SK-N-SH (cell line): Measurements from ENCODE around the gene NGF. TPM values are rescaled to one million over a fixed set of nuclear protein-coding genes. Genes with fewer than 3 reads are reported as not detected.

Experiments used
- CTCF ChIA-PET: fragments of 300-600, 350-600 bp; formaldehyde crosslinking; extraction: SDS; loops from one replicate; lab custom pipeline; 2021; lab: Yijun Ruan, JAX
- POLR2A ChIA-PET: fragments of 350-600 bp; sonication (Branson Sonifier 250); formaldehyde crosslinking; extraction: SDS; loops from one replicate; lab custom pipeline; 2020; ENCODE audit warnings: antibody characterized with exemption, inconsistent platforms; lab: Yijun Ruan, JAX
- DNase-seq: peaks from one replicate; pipeline ENCODE4 v3.0.0; 2012
- H2AFZ ChIP-seq: fragments of 200-600 bp; sonication (generic); 2 replicates; pipeline ENCODE4 v1.8.1; 2016; ENCODE audit warnings: antibody characterized with exemption, mild to moderate bottlenecking, low read depth
- H3F3A ChIP-seq: fragments of 200-600 bp; sonication (generic); replicated peaks from 2 replicates; pipeline ENCODE3; 2016; ENCODE audit warnings: antibody characterized with exemption, mild to moderate bottlenecking; ENCODE audit not compliant: insufficient read depth
- H3K27ac ChIP-seq, 2 experiments: fragments of 200-500 bp in 1 of 2; fragments of 200-600 bp in 1 of 2; sonication (Bioruptor generic) in 1 of 2; sonication (generic), shearing (Covaris generic) in 1 of 2; 2 replicates each; pipeline versions ENCODE4 v1.5.1 to v1.6.1; 2014 to 2016; ENCODE audit warnings: low read depth in 2 of 2, inconsistent platforms in 1 of 2, low read length in 1 of 2, mild to moderate bottlenecking in 1 of 2, mixed read lengths in 1 of 2
- H3K27me3 ChIP-seq: fragments of 200-600 bp; sonication (generic), shearing (Covaris generic); 2 replicates; pipeline ENCODE4 v1.6.1; 2016; ENCODE audit warnings: mixed run types; ENCODE audit not compliant: insufficient read depth
- H3K36me3 ChIP-seq, 2 experiments: fragments of 200-500 bp in 1 of 2; fragments of 200-600 bp in 1 of 2; sonication (Bioruptor generic) in 1 of 2; sonication (generic) in 1 of 2; replicated peaks in 1 of 2; 2 replicates each; pipeline versions ENCODE3 to v1.5.1; 2014 to 2016; ENCODE audit warnings: low read length in 1 of 2, mild to moderate bottlenecking in 1 of 2; ENCODE audit not compliant: insufficient read depth in 2 of 2, control insufficient read depth in 1 of 2
- H3K4me1 ChIP-seq, 2 experiments: fragments of 200-500 bp in 1 of 2; fragments of 200-600 bp in 1 of 2; sonication (Bioruptor generic) in 1 of 2; sonication (generic), shearing (Covaris generic) in 1 of 2; 2 replicates each; pipeline versions ENCODE4 v1.5.1 to v1.6.1; 2014 to 2016; ENCODE audit warnings: low read depth in 1 of 2, low read length in 1 of 2, mixed run types in 1 of 2; ENCODE audit not compliant: insufficient read depth in 2 of 2, control insufficient read depth in 1 of 2
- H3K4me2 ChIP-seq: fragments of 200-600 bp; sonication (generic), shearing (Covaris generic); 2 replicates; pipeline ENCODE4 v1.6.1; 2017; ENCODE audit warnings: mixed run types
- H3K4me3 ChIP-seq, 2 experiments: fragments of 200-500 bp in 1 of 2; fragments of 200-600 bp in 1 of 2; sonication (Bioruptor generic) in 1 of 2; sonication (generic), shearing (Covaris generic) in 1 of 2; 2 replicates each; pipeline versions ENCODE4 v1.5.1 to v1.8.1; 2014 to 2016; ENCODE audit warnings: low read depth in 2 of 2, inconsistent platforms in 1 of 2, low read length in 1 of 2, mild to moderate bottlenecking in 1 of 2, mixed read lengths in 1 of 2, moderate library complexity in 1 of 2
- H3K79me2 ChIP-seq: fragments of 200-600 bp; sonication (generic); 2 replicates; pipeline ENCODE4 v1.8.1; 2017; ENCODE audit warnings: mild to moderate bottlenecking; ENCODE audit not compliant: insufficient read depth
- H3K9ac ChIP-seq: fragments of 200-600 bp; sonication (generic); 2 replicates; pipeline ENCODE4 v1.6.1; 2017; ENCODE audit warnings: mixed run types
- H3K9me2 ChIP-seq: fragments of 200-600 bp; sonication (generic); 2 replicates; pipeline ENCODE4 v1.6.1; 2017; ENCODE audit warnings: mixed run types
- H3K9me3 ChIP-seq: fragments of 200-600 bp; sonication (generic); 2 replicates; pipeline ENCODE4 v1.6.1; 2017; ENCODE audit warnings: mixed run types, mild to moderate bottlenecking, moderate library complexity
- H4K20me1 ChIP-seq: fragments of 200-600 bp; sonication (generic); 2 replicates; pipeline ENCODE4 v1.6.1; 2017; ENCODE audit warnings: mild to moderate bottlenecking, mixed run types; ENCODE audit not compliant: insufficient read depth
- ELF1 ChIP-seq: IDR thresholded peaks from 2 replicates; pipeline ENCODE4 v1.4.0; 2012
- EP300 ChIP-seq, 2 experiments: IDR thresholded peaks; 2 replicates each; pipeline versions ENCODE4 v1.4.0 to v1.6.1; 2012; ENCODE audit warnings: borderline replicate concordance in 1 of 2, low read depth in 1 of 2, low read length in 1 of 2
- FOXM1 ChIP-seq: IDR thresholded peaks from 2 replicates; pipeline ENCODE4 v1.4.0; 2012; ENCODE audit warnings: low read depth, mild to moderate bottlenecking
- GABPA ChIP-seq: IDR thresholded peaks from 2 replicates; pipeline ENCODE4 v1.4.0; 2012; ENCODE audit warnings: low read depth, mild to moderate bottlenecking
- GATA2 ChIP-seq: sonication (generic); formaldehyde crosslinking; IDR thresholded peaks from 2 replicates; pipeline ENCODE4 v1.5.0; 2020; ENCODE audit warnings: mild to moderate bottlenecking, missing genetic modification reagents
- JUND ChIP-seq: IDR thresholded peaks from 2 replicates; pipeline ENCODE4 v1.4.0; 2012
- MAX ChIP-seq: IDR thresholded peaks from 2 replicates; pipeline ENCODE4 v1.4.0; 2012; ENCODE audit warnings: low read depth
- MEF2A ChIP-seq: IDR thresholded peaks from 2 replicates; pipeline ENCODE4 v1.4.0; 2012; ENCODE audit warnings: low read depth, borderline replicate concordance
- NFIC ChIP-seq: IDR thresholded peaks from 2 replicates; pipeline ENCODE4 v1.4.0; 2012; ENCODE audit warnings: borderline replicate concordance
- RAD21 ChIP-seq: IDR thresholded peaks from 2 replicates; pipeline ENCODE4 v1.6.1; 2012; ENCODE audit warnings: mild to moderate bottlenecking, low read length
- RCOR1 ChIP-seq: fragments of 150-350 bp; IDR thresholded peaks from 2 replicates; pipeline ENCODE4 v1.6.1; 2017; ENCODE audit warnings: antibody characterized with exemption, low read length
- RXRA ChIP-seq: IDR thresholded peaks from 2 replicates; pipeline ENCODE4 v1.4.0; 2012; ENCODE audit warnings: low read depth, mild to moderate bottlenecking, borderline replicate concordance
- SIN3A ChIP-seq: IDR thresholded peaks from 2 replicates; pipeline ENCODE4 v1.6.1; 2012; ENCODE audit warnings: low read depth, mild to moderate bottlenecking, low read length, moderate library complexity, borderline replicate concordance
- SMC3 ChIP-seq: IDR thresholded peaks from 2 replicates; pipeline ENCODE4 v1.6.1; 2012; ENCODE audit warnings: low read depth, low read length, improper control_type of control experiment
- TCF12 ChIP-seq: IDR thresholded peaks from 2 replicates; pipeline ENCODE4 v1.4.0; 2012
- TEAD4 ChIP-seq: IDR thresholded peaks from 2 replicates; pipeline ENCODE4 v1.4.0; 2012; ENCODE audit warnings: mild to moderate bottlenecking, borderline replicate concordance; ENCODE audit not compliant: insufficient read depth
- USF1 ChIP-seq: IDR thresholded peaks from 2 replicates; pipeline ENCODE4 v1.4.0; 2012; ENCODE audit warnings: low read depth, borderline replicate concordance
- WGBS: methylation state at CpG from one replicate; pipeline ENCODE4 v1.1.6; 2017; ENCODE audit warnings: low lambda C conversion rate; 5-methylcytosine and 5-hydroxymethylcytosine counted together
- polyA plus RNA-seq, 3 experiments: library from polyadenylated mRNA; depleted of rRNA; stranded (reverse); fragments of >200 nt; gene quantifications; 2 replicates each; pipeline ENCODE4 v1.2.3, GENCODE V29; 2012
- TF ChIP-seq, protein P1 (sequence below): IDR thresholded peaks from 2 replicates; pipeline ENCODE4 v1.4.0; 2012; ENCODE audit warnings: low read depth, borderline replicate concordance

Gene NGF
- polyA plus RNA-seq, 1 of the 3 experiments (the other 2 are of a cell fraction): 75.8 TPM

- CTCF ChIA-PET: no interaction called here
- no peak for DNase-seq
- H3K9me2 ChIP-seq: no peaks in the 10 kb centered on the region
- H3K27ac ChIP-seq: no peak overlapping the region
- no peak overlapping the region for H3K4me2 ChIP-seq
- no peak overlapping the region for H2AFZ ChIP-seq
- H3K9ac ChIP-seq: no peak overlapping the region
- H3K79me2 ChIP-seq: no peaks in the 10 kb centered on the region
- H3K4me1 ChIP-seq: peaks cover 5 to 14% of the 10 kb centered on the region in 2 experiments; a peak in 3 of 4 replicates
- no peaks in the 10 kb centered on the region for H4K20me1 ChIP-seq
- peaks cover 13% of the 10 kb centered on the region; the same call in 1 of the 2 replicates for H3K9me3 ChIP-seq
- peaks cover 35% of the 10 kb centered on the region for H3F3A ChIP-seq
- TF ChIP-seq RXRA (no peak), TCF12 (no peak), TEAD4 (no peak), GABPA (no peak), RCOR1 (no peak), RAD21 (no peak), GATA2 (CRISPR knock-in tag) (no peak), EP300 (IDR thresholded peaks at IDR 0.05; ENCODE audit: borderline replicate concordance in 1 of 2, low read depth in 1 of 2, low read length in 1 of 2) (no peak), NFIC (no peak), FOXM1 (no peak), JUND (no peak), ELF1 (no peak), USF1 (no peak), MAX (no peak), SIN3A (no peak), MEF2A (no peak), SMC3 (no peak)
- TF ChIP-seq, protein P1, sequence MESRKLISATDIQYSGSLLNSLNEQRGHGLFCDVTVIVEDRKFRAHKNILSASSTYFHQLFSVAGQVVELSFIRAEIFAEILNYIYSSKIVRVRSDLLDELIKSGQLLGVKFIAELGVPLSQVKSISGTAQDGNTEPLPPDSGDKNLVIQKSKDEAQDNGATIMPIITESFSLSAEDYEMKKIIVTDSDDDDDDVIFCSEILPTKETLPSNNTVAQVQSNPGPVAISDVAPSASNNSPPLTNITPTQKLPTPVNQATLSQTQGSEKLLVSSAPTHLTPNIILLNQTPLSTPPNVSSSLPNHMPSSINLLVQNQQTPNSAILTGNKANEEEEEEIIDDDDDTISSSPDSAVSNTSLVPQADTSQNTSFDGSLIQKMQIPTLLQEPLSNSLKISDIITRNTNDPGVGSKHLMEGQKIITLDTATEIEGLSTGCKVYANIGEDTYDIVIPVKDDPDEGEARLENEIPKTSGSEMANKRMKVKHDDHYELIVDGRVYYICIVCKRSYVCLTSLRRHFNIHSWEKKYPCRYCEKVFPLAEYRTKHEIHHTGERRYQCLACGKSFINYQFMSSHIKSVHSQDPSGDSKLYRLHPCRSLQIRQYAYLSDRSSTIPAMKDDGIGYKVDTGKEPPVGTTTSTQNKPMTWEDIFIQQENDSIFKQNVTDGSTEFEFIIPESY: no peak
- H3K36me3 ChIP-seq: peaks cover 0 to 7% of the 10 kb centered on the region in 2 experiments
- POLR2A ChIA-PET: no interaction called here
- no peak overlapping the region for H3K4me3 ChIP-seq
- no peaks in the 10 kb centered on the region for H3K27me3 ChIP-seq
- 92% methylated on average over 1 of the region's 1 CpG for WGBS
These were observed 82.9 kb downstream of the NGF start for GRCh38 chr1:115255154-115255553.
